Measurements from ENCODE around the gene DNAJB12.
"Not testable (repeated sequence)": the region's sequence is repeated elsewhere in the genome, so short reads cannot be mapped to it uniquely, and the experiment has no call there.

The DNAJB12 gene

DNA sequence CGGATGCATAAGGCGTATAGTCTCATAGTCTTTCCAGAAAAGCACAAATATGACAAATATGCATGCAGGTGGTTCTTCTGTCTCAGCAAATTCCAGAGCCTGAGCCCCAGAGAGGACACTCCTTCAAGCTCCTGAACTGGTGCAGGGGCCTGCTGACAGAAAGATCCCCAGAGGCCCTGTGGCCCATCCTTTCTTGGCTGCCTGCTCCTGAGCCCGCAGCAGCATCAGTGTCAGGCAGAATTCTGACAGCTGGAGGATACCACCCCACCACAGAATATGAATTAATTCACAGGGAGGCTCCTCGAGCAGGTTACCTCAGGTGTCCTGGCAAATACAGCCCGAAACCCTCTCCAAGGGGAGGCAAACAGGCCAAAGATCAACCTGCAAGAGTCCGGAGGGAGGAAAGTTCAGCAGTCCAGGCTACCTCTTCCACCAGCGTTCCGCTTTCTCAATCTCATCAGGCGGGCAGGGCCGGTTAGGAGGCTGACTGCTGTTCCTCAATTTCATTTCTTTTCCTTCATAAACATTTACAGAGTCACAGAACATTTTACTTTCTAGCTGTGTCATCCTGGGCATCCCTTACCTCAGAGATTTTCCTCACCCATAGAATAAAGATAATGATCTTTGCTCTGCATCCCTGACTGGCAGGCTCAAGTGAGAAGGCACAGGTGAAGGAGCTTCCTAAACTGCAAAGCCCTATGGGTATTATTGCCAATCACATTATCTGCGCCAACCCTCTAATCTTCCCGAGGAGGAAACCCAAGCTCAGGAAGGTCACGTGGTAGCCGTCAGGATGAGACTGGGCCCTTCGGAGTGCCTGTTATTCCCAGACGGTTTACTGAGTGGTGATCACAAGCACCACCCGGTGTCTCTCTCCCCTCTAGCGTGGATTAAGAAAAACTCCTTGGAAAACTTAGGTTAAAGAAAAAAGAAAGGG, 1.4 kb downstream of the DNAJB12 start:
- no peak for DNase-seq

DNA sequence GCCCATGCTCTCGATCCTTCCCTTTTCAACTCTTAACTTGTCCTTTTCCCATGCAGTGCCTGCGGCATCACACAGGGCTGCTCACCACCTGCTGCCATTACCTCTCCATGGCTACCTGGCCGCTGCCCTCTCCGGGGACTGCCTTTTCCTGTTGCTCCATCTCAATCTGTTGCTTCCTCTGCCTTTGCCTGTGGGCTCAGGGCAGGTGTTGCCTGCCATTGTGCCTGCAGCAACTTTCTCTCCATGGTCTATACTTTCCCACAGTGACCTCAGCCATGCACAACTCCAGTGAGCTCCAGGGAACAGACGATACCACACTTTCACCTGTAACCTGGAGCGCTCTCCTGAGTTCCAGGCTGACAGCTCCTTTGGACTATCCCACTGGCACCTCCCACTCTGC, 3.2 kb downstream of the DNAJB12 start:
- DNase-seq, result no peak

- no peak for DNase-seq
Measured at GRCh38 chr10:72349438-72349837, 5.3 kb downstream of the DNAJB12 start.

DNA sequence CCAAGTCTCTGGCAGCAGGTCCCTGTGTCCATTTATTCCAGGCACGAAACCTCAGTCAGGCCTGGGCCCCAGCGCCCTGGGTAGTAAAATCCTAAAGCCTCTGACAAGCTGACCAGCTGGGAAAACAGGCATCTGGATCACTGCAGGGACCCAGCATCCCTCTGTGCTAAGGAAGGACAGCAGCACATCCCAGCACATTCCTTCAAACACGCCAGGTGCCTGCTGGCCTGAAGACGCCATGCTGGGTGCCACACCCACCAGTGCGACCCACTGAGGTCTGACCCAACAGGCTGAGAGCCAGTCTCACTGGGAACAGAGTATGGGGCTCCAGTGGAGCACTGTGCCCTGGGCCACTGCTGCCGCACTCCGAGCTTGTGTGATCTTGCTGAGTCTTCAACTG, 6.4 kb downstream of the DNAJB12 start:
- DNase-seq, result no peak

DNA sequence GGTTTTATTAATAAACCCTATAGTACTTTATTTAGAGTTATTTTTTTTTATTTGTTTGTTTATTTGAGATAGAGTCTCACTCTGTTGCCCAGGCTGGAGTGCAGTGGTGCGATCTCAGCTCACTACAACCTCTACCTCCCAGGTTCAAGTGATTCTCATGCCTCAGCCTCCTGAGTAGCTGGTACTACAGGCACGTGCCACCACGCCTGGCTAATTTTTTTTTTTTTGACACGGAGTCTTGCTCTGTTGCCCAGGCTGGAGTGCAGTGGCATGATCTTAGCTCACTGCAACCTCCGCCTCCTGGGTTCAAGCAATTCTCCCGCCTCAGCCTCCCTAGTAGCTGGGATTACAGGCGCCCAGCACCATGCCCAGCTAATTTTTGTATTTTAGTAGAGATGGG, 8.6 kb downstream of the DNAJB12 start:
- DNase-seq, result not testable (repeated sequence)

DNA sequence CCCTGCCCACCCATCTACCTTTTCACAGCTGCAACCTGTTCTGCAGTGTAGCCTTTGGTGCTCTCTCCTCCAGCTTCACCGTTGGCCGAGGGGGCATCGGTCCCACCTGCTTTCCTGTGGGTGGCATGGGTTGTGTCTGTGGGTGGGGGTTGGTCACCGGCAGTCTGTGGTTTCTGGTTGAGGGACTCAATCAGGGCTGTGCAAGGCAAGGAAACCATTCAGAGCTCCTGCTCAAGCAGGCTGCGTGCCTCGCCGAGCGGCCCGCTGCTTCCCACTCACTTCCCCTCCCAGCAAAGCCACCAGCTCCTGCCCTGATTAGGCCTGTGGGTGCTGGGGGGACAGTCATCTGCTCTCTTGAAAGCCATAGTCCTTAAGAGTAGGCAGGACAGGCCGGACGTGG, 9.8 kb downstream of the DNAJB12 start:
- DNase-seq, result no peak

- DNase-seq, result no peak
Measured at GRCh38 chr10:72342911-72343310, 11.8 kb downstream of the DNAJB12 start.

- DNase-seq, result peak; percentile 77
Measured at GRCh38 chr10:72340510-72341261, 14.0 kb downstream of the DNAJB12 start.

GRCh38 chr10:72338180-72338579, 16.5 kb downstream of the DNAJB12 start:
- DNase-seq, result no peak

- DNase-seq, result no peak
Measured at GRCh38 chr10:72337722-72338121, 17.0 kb downstream of the DNAJB12 start.

DNA sequence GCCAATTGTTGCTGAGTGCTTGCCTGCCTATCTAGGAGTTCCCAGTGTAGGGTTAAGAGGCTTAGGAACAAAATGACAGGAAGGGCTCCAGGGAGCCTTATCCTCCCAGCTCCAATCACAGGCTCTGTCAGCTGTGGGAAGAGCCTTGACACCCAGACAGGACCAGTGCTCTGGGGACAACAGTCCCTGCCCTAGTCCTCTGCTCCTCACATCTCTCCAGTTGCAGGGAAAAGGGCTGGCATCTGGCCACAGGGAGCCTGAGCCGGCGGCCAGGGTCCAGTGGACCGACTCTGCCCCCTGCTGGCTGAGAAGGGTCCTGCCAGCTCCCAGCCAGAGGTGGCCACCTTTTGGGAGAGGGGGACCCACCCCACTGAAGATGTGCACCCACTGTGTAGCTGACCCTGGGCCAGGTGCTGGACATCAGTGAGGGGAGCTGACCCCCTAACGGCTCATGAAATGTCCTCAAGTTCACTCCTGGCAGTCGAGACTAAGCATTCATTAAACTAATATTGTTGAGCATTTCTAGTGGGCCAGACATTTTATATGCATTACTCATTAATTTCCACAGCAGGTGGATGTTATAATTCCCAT, 17.6 kb downstream of the DNAJB12 start:
- DNase-seq, result peak; percentile 67

DNA sequence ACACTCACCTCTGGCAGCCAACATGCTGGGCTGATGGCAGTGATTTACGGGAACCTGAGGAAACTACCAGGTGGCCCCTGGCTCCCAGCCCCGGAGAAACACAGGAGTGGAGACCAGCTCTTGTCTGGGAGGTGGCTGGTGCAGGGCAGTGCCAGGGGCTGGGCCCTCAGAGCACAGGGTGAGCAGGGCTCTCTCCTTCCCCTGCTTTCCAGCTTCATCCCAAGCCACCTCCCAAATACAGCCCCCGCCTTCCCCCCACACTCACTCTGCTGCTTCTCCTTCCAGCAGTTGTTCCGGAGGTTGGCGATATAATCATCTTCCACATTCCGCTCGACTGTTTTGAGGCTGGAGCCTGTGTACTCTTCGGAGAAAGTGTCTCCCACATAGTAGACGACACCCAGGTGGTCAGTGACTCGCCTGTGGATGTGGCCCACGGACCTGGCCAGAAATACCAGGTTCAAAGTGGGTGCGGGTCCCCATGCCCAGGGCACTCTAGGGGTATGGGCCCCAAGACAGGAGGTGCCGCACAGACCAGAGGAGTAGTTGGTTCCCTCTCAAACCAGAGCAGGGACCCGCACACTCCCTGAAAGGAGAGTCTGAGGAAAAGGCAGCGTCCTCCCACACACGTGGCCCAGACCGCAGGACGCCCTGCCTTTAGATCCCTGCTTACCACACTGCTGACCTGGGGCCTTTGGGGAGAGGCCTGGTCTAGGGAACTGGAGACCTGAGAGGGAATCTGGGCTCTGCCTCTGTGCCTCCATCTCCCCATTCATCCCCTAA, 18.3 kb downstream of the DNAJB12 start:
- no peak for DNase-seq

DNA sequence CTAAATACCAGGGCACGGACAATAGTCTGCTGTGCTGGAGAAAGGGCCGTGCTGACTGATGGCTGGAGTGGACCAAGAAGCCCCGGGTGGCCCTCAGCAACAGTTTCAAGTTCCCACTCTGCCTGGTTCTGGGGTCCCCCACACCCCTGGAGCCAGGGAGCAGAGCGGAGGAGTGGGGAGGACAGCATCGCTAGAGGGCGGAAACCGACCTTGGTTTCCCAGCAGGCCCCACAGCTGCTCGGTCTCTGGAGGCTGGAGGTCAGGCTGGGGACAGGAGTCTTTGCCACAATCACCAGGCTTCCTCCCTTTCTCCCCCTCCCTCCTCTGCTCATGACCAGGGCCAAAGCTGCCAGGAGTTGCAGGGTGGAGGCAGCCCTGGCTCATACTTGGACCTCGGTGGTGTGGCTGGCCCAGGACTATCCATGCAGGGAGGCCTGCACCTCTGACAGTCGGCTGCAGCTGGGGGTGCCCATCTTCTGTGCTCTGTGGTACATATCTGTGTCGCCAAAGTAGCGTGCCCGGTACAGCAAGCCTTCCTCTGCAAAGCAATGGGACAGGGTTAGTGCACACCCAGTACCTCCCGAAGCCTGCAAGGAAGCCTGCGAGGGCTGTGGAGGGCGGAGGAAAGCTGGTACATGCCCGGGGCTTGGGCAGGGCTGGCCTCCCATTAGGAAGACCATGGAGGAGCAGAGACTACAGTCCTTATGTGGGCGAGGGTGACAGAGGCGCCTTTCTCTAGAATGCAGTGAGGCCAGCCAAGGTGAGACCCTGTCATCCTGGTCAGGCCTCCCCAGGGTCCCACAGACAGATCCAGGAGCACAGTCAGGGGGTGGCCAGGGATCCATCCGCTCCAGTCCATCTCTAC, 19.1 kb downstream of the DNAJB12 start:
- DNase-seq, result peak; percentile 52

- peak; percentile 90 for DNase-seq
Measured at GRCh38 chr10:72334825-72335393, 19.8 kb downstream of the DNAJB12 start.

- no peak for DNase-seq
Measured at GRCh38 chr10:72334196-72334824, 20.4 kb downstream of the DNAJB12 start.

GRCh38 chr10:72333112-72334015, 21.4 kb downstream of the DNAJB12 start:
- DNase-seq, result peak; percentile 54

DNA sequence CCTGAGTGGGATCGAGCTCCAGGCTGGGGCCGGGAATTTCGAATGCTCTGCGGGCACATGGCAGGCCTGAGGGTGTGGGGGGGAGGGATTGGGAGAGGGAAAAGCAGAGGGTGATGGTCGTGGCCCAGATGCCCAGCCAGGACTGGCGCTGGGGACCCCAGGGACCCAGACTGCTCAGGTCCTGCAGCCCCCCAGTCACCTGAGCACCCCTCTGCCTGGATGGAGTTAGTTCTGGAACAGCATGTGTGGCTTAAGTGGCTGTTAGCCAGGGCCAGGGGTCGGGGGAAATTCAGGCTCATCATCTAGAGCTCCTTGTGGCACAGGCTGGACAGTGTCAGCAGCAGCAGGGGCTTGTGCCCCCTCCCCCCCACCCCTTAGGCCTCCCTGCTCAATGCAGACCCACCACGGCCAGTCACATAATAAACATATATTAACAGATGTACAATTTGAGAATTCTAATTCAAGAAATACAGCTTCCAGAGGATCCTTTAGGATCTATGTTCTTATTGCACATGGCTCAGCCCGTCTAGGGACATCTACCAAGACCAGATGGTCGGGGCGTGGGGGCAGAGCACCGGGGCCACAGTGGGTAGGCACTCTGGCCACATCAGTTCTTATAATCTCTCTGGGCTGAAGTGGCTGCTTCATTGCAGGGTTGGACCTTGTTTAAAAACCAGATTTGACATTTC, 22.2 kb downstream of the DNAJB12 start:
- DNase-seq, result no peak

GRCh38 chr10:72331575-72332422, 22.9 kb downstream of the DNAJB12 start:
- DNase-seq, result peak; percentile 97
